NCI-H2227 (cell line): ENCODE measurements around the gene BNIP1.
"Not testable (repeated sequence)": the region's sequence is repeated elsewhere in the genome, so short reads cannot be mapped to it uniquely, and the experiment has no call there.

ENCODE experiments used
- DNase-seq: peaks from one replicate; lab custom pipeline; 2025; ENCODE audit not compliant: unreplicated experiment; lab: John Stamatoyannopoulos, UW

The BNIP1 gene

DNA sequence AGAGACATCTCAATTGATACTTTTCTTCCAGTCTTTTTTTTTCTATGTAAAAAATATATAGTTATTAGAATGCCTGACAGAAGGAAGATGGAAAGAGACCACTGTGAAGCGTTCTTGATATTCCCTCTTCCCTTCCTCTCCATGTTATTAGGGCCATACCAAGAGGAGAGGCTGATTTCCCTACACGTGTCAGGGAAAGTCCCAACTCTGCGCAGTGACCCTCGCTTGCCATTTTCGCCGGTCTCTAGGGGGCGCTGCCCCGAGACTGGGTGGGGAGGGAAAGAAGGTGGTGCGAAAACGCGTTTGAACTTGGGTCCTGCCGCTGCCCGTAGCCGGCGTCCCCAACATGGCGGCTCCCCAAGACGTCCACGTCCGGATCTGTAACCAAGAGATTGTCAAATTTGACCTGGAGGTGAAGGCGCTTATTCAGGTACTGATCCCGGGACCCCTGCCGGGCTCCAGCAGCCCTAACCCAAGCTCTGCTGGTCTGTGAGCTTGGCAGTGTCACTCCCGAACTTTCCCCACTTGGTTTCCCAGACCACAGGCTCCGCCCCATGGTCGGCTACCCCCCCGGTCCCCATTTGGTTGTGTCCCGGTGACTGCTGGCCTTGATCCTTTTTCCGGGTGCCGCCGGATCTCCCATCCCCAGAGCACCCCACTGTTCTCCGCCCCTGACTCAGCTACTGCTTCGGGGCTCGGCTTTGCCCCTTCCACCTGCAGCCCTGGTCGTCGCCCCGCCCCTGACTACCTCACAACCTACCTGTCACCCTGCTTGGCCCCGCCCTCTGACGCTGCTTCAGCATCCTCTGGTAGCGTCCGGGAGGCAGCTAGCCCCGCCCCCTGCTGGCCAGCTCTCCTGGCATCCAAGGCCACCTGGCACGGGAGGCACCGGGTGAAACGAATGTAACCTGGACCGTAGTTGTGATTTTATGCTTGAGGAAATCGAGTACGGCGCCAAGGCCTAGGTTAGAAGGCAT lies at the start of gene BNIP1:
Gene BNIP1 (plus strand): TSS at position 332 of the 977 bp plus-strand sequence. CDS start 15 bp downstream, at position 347.
- peak; percentile 94 for DNase-seq

- no peak for DNase-seq
Observed at GRCh38 chr5:173098787-173099186, 45.5 kb upstream of the BNIP1 start.

DNA sequence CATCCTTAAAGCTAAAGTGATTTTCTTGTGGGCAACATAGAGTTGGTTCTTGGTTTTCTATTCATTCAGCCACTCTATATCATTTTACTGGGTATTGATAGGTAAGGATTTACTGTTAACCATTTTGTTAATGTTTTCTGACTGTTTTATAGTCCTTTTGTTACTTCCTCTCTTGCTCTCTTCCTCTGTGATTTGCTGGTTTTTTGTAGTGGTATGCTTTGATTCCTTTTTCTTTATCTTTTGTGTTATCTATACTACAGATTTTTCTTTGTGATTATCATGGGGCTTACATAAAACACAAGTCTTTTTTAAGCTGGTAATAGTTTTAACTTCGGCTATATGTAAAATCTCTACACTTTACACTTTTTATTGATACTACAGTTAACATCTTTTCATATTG lies 44.9 kb upstream of the BNIP1 start:
- DNase-seq, result no peak

- no peak for DNase-seq
Observed at GRCh38 chr5:173101245-173101644, 43.1 kb upstream of the BNIP1 start.

GRCh38 chr5:173103411-173103810 lies 40.9 kb upstream of the BNIP1 start:
- DNase-seq, result no peak

- DNase-seq, result no peak
Observed at GRCh38 chr5:173108914-173109313, 35.4 kb upstream of the BNIP1 start.

DNA sequence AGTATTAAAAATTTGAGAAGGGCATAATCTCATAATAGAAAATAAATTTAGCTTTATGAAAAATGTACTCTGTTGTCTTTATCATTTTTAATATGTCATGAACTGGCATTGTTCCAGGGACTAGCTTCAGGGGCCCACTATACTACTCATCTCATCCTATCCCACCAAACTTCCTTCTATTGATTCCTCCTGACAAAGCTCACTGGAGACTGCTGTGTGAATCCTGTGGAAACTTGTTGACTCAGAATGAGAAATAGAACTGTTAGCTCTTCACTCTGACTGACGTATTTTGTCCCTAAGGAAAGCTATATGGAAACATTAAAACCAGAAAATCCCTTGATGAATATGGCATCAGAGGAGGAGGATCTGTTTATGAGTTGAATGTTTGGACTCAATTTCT lies 29.8 kb upstream of the BNIP1 start:
- no peak for DNase-seq

GRCh38 chr5:173119719-173120118 lies 24.6 kb upstream of the BNIP1 start:
- no peak for DNase-seq

- no peak for DNase-seq
Observed at GRCh38 chr5:173123416-173123815, 20.9 kb upstream of the BNIP1 start.

DNA sequence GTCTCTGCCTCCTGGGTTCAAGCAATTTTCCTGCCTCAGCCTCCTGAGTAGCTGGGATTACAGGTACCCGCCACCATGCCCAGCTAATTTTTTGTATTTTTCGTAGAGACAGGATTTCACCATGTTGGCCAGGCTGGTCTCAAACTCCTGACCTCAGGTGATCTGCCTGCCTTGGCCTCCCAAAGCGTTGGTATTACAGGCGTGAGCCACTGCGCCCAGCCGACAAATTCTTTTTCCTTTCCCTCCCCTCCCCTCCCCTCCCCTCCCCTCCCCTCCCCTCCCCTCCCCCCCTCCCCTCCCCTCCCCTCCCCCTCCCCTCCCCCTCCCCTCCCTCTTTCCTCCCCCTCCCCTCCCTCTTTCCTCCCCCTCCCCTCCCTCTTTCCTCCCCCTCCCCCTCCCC lies 12.2 kb upstream of the BNIP1 start:
- DNase-seq, result not testable (repeated sequence)

DNA sequence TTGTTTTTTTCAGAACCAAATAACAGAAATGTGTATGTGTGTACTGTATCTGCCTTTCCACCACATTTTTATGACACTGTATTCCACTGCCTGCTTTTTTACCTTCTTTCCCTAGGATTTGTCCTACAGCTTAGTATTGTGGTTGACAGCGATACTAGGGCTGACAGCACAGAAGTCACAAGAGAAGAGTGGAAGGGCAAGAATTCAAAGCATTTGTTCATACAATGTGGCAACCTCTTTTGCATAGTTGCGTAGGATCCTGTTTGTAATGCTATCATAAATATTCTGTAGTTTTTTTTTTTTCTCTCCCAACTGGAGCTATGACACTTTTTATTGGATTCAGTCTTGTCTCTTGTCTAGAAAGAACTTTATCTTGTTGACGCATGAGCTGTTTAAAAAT lies 5.6 kb upstream of the BNIP1 start:
- no peak for DNase-seq

DNA sequence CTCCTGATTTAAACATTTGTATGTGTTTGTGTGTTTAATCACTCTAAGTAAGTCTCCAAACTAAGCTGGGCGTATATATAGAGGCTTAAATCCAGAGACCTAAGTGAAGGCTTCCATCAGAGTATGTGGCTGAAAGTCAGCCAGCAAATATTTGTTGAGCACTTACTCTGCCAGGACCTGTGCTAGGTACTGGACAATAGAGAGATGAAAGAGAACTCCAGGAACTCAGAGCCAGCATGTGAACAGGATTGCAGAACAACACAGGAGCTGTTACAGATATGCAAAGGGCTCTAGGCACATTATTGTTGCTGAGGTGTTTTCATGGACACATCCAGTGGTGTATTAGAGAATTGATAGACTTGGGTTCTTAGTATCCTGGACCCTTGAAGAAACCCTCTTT lies 4.7 kb upstream of the BNIP1 start:
- no peak for DNase-seq

DNA sequence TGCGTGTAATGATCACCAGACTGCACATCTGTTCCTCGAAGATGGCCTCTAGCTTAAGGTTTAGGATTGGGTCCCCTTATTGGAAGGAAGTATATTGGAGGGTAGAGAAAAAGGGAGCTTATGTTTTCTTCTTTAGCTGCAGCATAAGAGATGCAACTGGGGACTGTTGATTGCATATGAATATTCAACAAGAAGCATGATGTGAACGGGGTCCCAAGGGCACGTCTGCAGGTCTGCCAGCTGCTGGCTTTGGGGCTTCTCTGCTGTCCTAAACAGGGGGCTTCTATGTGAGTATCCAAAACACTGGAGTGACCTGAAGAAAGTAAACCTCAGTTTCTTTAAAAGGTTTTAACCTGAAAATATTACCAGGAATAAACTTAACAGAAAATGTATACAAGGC lies 3.6 kb upstream of the BNIP1 start:
- DNase-seq, result no peak

GRCh38 chr5:173143567-173143966 lies 764 bp upstream of the BNIP1 start:
- no peak for DNase-seq

- DNase-seq, result no peak
Observed at GRCh38 chr5:173148354-173148753, 4.0 kb downstream of the BNIP1 start.

- no peak for DNase-seq
Observed at GRCh38 chr5:173152547-173152946, 8.2 kb downstream of the BNIP1 start.

GRCh38 chr5:173153842-173154241 lies 9.5 kb downstream of the BNIP1 start:
- DNase-seq, result no peak

GRCh38 chr5:173154619-173155018 lies 10.3 kb downstream of the BNIP1 start:
- DNase-seq, result not testable (repeated sequence)

GRCh38 chr5:173155912-173156311 lies 11.6 kb downstream of the BNIP1 start:
- DNase-seq, result no peak

- no peak for DNase-seq
Observed at GRCh38 chr5:173158366-173158765, 14.0 kb downstream of the BNIP1 start.

DNA sequence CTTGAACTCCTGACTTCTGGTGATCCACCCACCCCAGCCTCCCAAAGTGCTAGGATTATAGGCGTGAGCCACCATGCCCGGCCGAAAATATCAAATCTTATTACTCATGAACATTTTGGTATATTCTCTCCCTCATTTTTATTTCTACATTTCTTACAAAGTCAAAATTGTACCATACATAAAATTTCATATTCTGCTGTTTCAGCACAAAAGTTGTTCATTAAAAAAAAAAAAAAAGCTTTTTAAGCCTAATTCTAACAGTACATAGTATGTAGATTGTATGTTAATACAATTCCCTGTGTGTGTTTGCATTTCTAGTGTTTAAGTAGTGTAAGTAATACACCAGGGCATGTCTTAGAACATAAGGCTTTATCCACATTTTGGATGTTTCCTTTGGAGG lies 14.9 kb downstream of the BNIP1 start:
- no peak for DNase-seq

DNA sequence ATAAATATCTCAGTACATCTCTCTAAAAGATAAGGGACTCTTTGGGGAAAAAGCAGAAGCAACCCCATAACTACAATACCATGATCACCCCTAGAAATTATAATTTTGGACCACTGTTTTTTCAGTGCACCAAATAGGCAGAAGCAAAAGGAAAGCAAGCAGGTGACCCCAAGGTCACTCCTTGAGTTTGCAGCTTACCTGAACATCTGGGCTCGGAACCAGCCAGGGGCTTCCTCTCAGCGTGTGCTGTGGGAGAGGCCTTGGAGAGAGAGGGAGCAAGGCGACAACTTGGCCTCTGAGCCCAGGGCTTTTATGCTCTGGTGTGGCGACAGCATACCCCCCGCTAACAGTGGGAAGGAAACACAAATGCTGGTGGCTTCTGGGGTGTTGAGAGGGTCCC lies 16.8 kb downstream of the BNIP1 start:
- no peak for DNase-seq

DNA sequence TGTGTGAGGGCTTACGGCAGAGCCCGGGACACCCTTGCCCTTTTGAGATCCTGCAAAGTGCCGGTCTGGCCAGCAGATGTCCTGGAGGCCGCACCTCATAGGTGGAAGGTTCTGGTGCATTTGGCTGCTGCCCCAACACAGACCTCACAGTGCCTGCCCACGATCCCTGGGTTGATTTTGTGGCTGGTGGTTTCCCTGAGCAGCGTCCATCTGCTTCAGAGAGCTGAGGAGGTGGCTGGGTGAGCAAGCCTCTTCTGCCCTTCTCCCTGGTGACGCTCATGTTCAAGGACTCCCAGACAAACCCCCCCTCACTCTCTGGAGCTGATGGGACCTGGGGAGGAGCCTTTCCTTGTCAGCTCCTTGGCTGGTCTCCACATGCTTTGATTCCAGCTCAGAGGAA lies 18.9 kb downstream of the BNIP1 start:
- DNase-seq, result no peak
